Stimulated activated CD4-positive, alpha-beta T cell treated with anti-CD3 and anti-CD28 coated beads, Interleukin-2, amount 100 ng/mL, for 24 hours (primary cell): Measurements from ENCODE around the gene IGFLR1.

Experiments
- DNase-seq, 2 donors: peaks; one replicate each; pipeline ENCODE4 v3.0.0-alpha.2; 2020

The IGFLR1 gene

GRCh38 chr19:35755550-35756376 lies 13.5 kb upstream of the IGFLR1 start:
- peak; percentile 55 to 63 for DNase-seq

GRCh38 chr19:35755131-35755549 lies 12.9 kb upstream of the IGFLR1 start:
- no peak for DNase-seq

- no peak for DNase-seq
Observed at GRCh38 chr19:35754370-35755130, 12.3 kb upstream of the IGFLR1 start.

- no peak for DNase-seq
Observed at GRCh38 chr19:35753634-35754369, 11.6 kb upstream of the IGFLR1 start.

GRCh38 chr19:35752746-35753350 lies 10.6 kb upstream of the IGFLR1 start:
- no peak for DNase-seq

- no peak for DNase-seq
Observed at GRCh38 chr19:35751839-35752745, 9.8 kb upstream of the IGFLR1 start.

- DNase-seq = no peak
Observed at GRCh38 chr19:35750167-35750566, 7.9 kb upstream of the IGFLR1 start.

GRCh38 chr19:35748106-35749020 lies 6.1 kb upstream of the IGFLR1 start, which contains the start of gene LIN37:
LIN37 (plus strand) TSS chr19:35748576; CDS start chr19:35748725, 149 bp downstream.
- DNase-seq = peak; percentile 98

- DNase-seq = no peak
Observed at GRCh38 chr19:35746531-35746930, 4.3 kb upstream of the IGFLR1 start.

- no peak for DNase-seq
Observed at GRCh38 chr19:35746087-35746462, 3.8 kb upstream of the IGFLR1 start.

- peak; percentile 91 to 94 for DNase-seq
Observed at GRCh38 chr19:35745328-35746086, 3.3 kb upstream of the IGFLR1 start, which contains the start of the genes PSENEN and U2AF1L4. PSENEN (plus strand) TSS chr19:35745651; CDS start chr19:35745931, 280 bp downstream. U2AF1L4 (minus strand) TSS chr19:35745418; CDS start chr19:35745391, 27 bp downstream.

- peak; percentile 91 to 93 for DNase-seq
Observed at GRCh38 chr19:35744430-35745327, 2.4 kb upstream of the IGFLR1 start.

- DNase-seq = no peak
Observed at GRCh38 chr19:35743640-35744429, 1.6 kb upstream of the IGFLR1 start.

- no peak for DNase-seq
Observed at GRCh38 chr19:35741203-35741515, 1.1 kb downstream of the IGFLR1 start.

GRCh38 chr19:35740423-35741202 lies 1.6 kb downstream of the IGFLR1 start:
- DNase-seq = peak; percentile 96 to 98

GRCh38 chr19:35740108-35740422 lies 2.2 kb downstream of the IGFLR1 start:
- no peak for DNase-seq
